ENCODE measurements around the gene PPFIA3.

PPFIA3 gene

DNA sequence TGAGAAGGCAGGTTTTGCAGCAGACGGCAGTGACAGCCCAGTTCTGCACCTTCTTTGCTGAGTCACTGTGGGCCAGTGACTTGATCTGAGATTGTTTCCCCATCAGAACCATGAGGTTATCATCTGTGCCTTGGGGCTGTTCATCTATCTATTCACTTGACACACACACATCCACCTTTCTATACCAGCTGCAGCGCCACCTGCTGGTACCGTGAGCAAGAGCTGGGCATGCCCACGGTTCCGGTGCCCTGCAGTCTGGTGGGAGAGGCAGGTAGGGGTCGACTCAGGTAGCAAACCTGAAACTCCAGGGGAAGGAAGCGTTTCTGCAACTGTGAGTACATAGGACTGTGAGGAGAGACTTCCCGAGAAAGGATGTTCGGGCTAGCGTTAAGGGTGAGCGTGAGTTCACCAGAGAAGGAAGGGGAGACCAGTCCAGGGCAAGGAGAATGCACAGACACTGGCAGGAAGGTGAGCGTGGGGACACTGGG, 12.7 kb upstream of the PPFIA3 start:
- Mint-ChIP-seq H3K27ac (peak overlapping the region in 2 of 3 experiments; percentile 7 to 56), H3K4me1 (peaks cover 17% of the 10 kb centered on the region), H3K27me3 (ENCODE audit: low read depth) (no peaks in the 10 kb centered on the region), H3K4me3 (no peak overlapping the region), H3K9me3 (no peaks in the 10 kb centered on the region), H3K36me3 (ENCODE audit: low read depth) (peaks cover 51% of the 10 kb centered on the region)
- peak; percentile 73 to 77 (median 76) for TF ChIP-seq CTCF (IDR thresholded peaks at IDR 0.05; ENCODE audit: unreplicated experiment in 3 of 3)

DNA sequence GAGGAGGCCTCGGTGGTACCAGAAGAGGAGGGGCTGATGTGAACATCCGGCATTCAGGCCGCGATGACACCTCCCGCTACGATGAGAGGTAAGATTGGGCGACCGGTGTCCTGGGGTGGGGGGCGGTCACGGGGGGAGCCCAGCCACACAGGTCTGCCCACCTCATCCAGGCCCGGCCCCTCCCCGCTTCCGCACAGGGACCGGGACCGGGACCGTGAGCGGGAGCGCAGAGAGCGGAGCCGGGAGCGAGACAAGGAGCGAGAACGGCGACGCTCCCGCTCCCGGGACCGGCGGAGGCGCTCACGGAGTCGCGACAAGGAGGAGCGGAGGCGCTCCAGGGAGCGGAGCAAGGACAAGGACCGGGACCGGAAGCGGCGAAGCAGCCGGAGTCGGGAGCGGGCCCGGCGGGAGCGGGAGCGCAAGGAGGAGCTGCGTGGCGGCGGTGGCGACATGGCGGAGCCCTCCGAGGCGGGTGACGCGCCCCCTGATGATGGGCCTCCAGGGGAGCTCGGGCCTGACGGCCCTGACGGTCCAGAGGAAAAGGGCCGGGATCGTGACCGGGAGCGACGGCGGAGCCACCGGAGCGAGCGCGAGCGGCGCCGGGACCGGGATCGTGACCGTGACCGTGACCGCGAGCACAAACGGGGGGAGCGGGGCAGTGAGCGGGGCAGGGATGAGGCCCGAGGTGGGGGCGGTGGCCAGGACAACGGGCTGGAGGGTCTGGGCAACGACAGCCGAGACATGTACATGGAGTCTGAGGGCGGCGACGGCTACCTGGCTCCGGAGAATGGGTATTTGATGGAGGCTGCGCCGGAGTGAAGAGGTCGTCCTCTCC, 11.5 kb upstream of the PPFIA3 start:
- Mint-ChIP-seq H3K4me3 (no peak overlapping the region), H3K4me1 (peaks cover 12% of the 10 kb centered on the region), H3K9me3 (no peaks in the 10 kb centered on the region)

DNA sequence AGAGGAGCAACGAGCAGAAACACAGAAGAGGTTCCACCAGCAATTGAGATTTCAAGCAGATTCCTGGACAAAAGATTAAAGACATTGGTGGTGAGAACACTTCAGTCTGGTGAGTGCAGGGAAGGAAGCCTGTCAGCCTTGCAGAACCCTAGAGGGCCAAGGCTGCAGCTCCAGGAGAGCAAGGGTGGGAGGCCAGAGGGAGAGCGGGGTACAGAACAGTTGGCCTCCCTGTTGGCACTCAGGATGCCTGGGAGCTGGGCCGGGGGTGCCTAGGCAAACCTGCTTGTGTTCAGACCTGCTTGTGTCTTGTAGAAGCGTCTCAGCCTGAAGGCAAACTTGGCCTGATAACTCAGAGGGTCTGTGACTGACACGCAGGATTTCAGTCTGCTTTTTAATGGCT, 10.3 kb upstream of the PPFIA3 start:
- no peak for TF ChIP-seq CTCF (IDR thresholded peaks at IDR 0.05; ENCODE audit: unreplicated experiment in 3 of 3)
- H3K9me3 Mint-ChIP-seq: no peaks in the 10 kb centered on the region
- H3K4me3 Mint-ChIP-seq: no peak overlapping the region
- H3K4me1 Mint-ChIP-seq: peaks cover 19% of the 10 kb centered on the region
- peaks cover 42% of the 10 kb centered on the region for H3K36me3 Mint-ChIP-seq (ENCODE audit: low read depth)
- no peaks in the 10 kb centered on the region for H3K27me3 Mint-ChIP-seq (ENCODE audit: low read depth)
- H3K27ac Mint-ChIP-seq: peak overlapping the region in 1 of 3 experiments; percentile 11

More for the DNA sequence above, 11.5 kb upstream of the PPFIA3 start:
- Mint-ChIP-seq H3K36me3 (ENCODE audit: low read depth) (peaks cover 43% of the 10 kb centered on the region), H3K27me3 (ENCODE audit: low read depth) (no peaks in the 10 kb centered on the region), H3K27ac (peak overlapping the region in 1 of 3 experiments; percentile 7)
- TF ChIP-seq CTCF (IDR thresholded peaks at IDR 0.05; ENCODE audit: unreplicated experiment in 3 of 3): no peak

- Mint-ChIP-seq H3K27ac (no peak overlapping the region), H3K27me3 (ENCODE audit: low read depth) (no peaks in the 10 kb centered on the region), H3K4me3 (no peak overlapping the region), H3K36me3 (ENCODE audit: low read depth) (peaks cover 36% of the 10 kb centered on the region), H3K4me1 (peaks cover 17% of the 10 kb centered on the region), H3K9me3 (no peaks in the 10 kb centered on the region)
- no peak for TF ChIP-seq CTCF (IDR thresholded peaks at IDR 0.05; ENCODE audit: unreplicated experiment in 3 of 3)
Measured at GRCh38 chr19:49109569-49110233, 9.6 kb upstream of the PPFIA3 start.

DNA sequence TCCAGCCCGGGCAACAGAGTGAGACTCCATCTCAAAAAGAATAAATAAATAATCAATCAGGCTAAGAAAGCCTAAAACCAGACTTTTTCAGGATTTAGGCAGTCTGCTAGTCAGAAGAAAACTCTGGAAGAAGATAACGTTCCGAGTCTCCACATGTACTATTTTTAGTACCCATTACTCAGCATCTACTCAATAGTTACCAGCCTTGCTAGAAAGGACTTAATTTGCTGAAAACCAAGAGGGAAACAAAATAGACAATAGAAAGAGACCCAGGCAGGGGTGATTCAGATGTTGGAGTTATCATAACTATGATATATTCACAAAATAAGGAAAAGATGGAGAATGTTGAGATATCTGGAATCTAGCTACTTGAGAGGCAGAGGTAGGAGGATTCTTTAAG, 8.8 kb upstream of the PPFIA3 start:
- no peaks in the 10 kb centered on the region for H3K9me3 Mint-ChIP-seq
- peak overlapping the region; percentile 14 to 81 (median 38) for H3K4me3 Mint-ChIP-seq
- peaks cover 30% of the 10 kb centered on the region for H3K36me3 Mint-ChIP-seq (ENCODE audit: low read depth)
- H3K27ac Mint-ChIP-seq: peak overlapping the region in 2 of 3 experiments; percentile 9 to 15
- H3K4me1 Mint-ChIP-seq: peaks cover 18% of the 10 kb centered on the region
- TF ChIP-seq CTCF (IDR thresholded peaks at IDR 0.05; ENCODE audit: unreplicated experiment in 3 of 3): no peak
- no peaks in the 10 kb centered on the region for H3K27me3 Mint-ChIP-seq (ENCODE audit: low read depth)

All from nephron (organoid).